ENCODE measurements around the gene TMEM80.
A peak's percentile ranks its signal among the peaks of the same experiment; 100 is the strongest.
"Not testable (repeated sequence)": the region's sequence is repeated elsewhere in the genome, so short reads cannot be mapped to it uniquely, and the experiment has no call there.

Gene TMEM80

GRCh38 chr11:680476-680875, 15.1 kb upstream of the TMEM80 start:
- DNase-seq = no peak

GRCh38 chr11:680970-681369, 14.6 kb upstream of the TMEM80 start:
- no peak for DNase-seq

- DNase-seq = no peak
These were observed 9.0 kb upstream of the TMEM80 start for GRCh38 chr11:686451-687243.

- no peak for DNase-seq
These were observed 7.9 kb upstream of the TMEM80 start for GRCh38 chr11:687751-688150.

GRCh38 chr11:688681-689080, 6.9 kb upstream of the TMEM80 start:
- DNase-seq = no peak

GRCh38 chr11:689625-690024, 6.0 kb upstream of the TMEM80 start:
- no peak for DNase-seq

GRCh38 chr11:690244-690643, 5.4 kb upstream of the TMEM80 start:
- not testable (repeated sequence) for DNase-seq

- no peak for DNase-seq
These were observed 4.6 kb upstream of the TMEM80 start for GRCh38 chr11:690738-691633.

GRCh38 chr11:691710-692590, 3.7 kb upstream of the TMEM80 start:
- DNase-seq = no peak

GRCh38 chr11:692824-693414, 2.7 kb upstream of the TMEM80 start:
- DNase-seq = no peak

GRCh38 chr11:693415-693831, 2.2 kb upstream of the TMEM80 start:
- no peak for DNase-seq

GRCh38 chr11:693887-694562, 1.6 kb upstream of the TMEM80 start:
- DNase-seq = no peak

- peak in 1 of 2 experiments; percentile 68 for DNase-seq
These were observed 891 bp upstream of the TMEM80 start, which contains the start of gene DEAF1 for GRCh38 chr11:694563-695287. Gene DEAF1 (minus strand): TSS chr11:695222. CDS start chr11:695047, 175 bp downstream.

- no peak for DNase-seq
These were observed 403 bp upstream of the TMEM80 start for GRCh38 chr11:695288-695537.

GRCh38 chr11:696955-697491, 1.4 kb downstream of the TMEM80 start:
- no peak for DNase-seq

GRCh38 chr11:697811-698311, 2.2 kb downstream of the TMEM80 start:
- DNase-seq = peak in 1 of 2 experiments; percentile 28

GRCh38 chr11:698493-699115, 3.0 kb downstream of the TMEM80 start:
- no peak for DNase-seq

- no peak for DNase-seq
These were observed 3.5 kb downstream of the TMEM80 start for GRCh38 chr11:699116-699508.

GRCh38 chr11:699753-700152, 4.1 kb downstream of the TMEM80 start:
- DNase-seq = no peak

GRCh38 chr11:701741-702461, 6.3 kb downstream of the TMEM80 start:
- no peak for DNase-seq
